HUES6 (cell line): ENCODE measurements around the gene GLIS2.
"Not testable (repeated sequence)": the region's sequence is repeated elsewhere in the genome, so short reads cannot be mapped to it uniquely, and the experiment has no call there.

ENCODE experiments used
- H3K27ac ChIP-seq: 2 replicates; pipeline ENCODE4 v1.7.0; 2013; ENCODE audit warnings: low read depth, mild to moderate bottlenecking, low read length, inconsistent platforms
- H3K27me3 ChIP-seq: 2 replicates; pipeline ENCODE4 v1.6.1; 2013; ENCODE audit warnings: low read length; ENCODE audit not compliant: control insufficient read depth, insufficient read depth
- H3K36me3 ChIP-seq: 2 replicates; pipeline ENCODE4 v1.6.1; 2013; ENCODE audit warnings: low read length; ENCODE audit not compliant: control insufficient read depth, insufficient read depth
- H3K4me1 ChIP-seq: 2 replicates; pipeline ENCODE4 v1.6.1; 2013; ENCODE audit warnings: low read length; ENCODE audit not compliant: control insufficient read depth, insufficient read depth
- H3K4me3 ChIP-seq: 2 replicates; pipeline ENCODE4 v1.5.1; 2013; ENCODE audit warnings: low read depth, low read length
- H3K9ac ChIP-seq: one replicate; pipeline ENCODE4 v1.6.1; 2013; ENCODE audit warnings: mild to moderate bottlenecking, low read length
- H3K9me3 ChIP-seq: 2 replicates; pipeline ENCODE4 v1.6.1; 2013; ENCODE audit warnings: low read depth, low read length; ENCODE audit not compliant: control insufficient read depth, insufficient read depth

Gene GLIS2

DNA sequence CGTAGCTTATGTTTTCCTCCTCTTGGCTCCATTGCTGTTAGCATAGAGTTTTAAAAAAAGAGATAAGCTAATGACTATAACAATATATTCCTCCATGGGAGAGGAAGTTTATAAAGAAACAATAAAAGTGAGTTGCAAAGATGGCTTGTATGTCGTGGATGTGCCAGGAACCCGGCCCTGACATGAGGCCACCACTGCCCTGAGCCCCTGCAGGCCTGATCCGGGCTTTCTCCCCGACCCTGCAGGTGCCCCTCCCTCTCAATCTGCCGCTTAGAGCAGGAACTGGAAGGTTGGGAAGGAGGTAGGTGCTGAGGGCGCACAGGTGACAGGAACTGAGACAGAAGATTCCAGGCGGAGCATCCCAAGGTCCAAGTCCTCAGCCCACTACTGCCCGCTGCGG, 23.6 kb downstream of the GLIS2 start:
- Histone ChIP-seq H3K36me3 (peaks cover 58% of the 10 kb centered on the region), H3K4me1 (no peaks in the 10 kb centered on the region), H3K9ac (no peak overlapping the region)

GRCh38 chr16:4339909-4340308, 24.0 kb downstream of the GLIS2 start:
- Histone ChIP-seq H3K4me1 (no peaks in the 10 kb centered on the region), H3K4me3 (no peak overlapping the region), H3K9ac (no peak overlapping the region), H3K27me3 (no peaks in the 10 kb centered on the region), H3K36me3 (peaks cover 55% of the 10 kb centered on the region), H3K9me3 (no peaks in the 10 kb centered on the region), H3K27ac (no peak overlapping the region)

More for the DNA sequence above, 23.6 kb downstream of the GLIS2 start:
- Histone ChIP-seq H3K9me3 (no peaks in the 10 kb centered on the region), H3K4me3 (no peak overlapping the region), H3K27me3 (no peaks in the 10 kb centered on the region), H3K27ac (no peak overlapping the region)

- H3K9ac ChIP-seq = no peak overlapping the region
- peaks cover 58% of the 10 kb centered on the region for H3K36me3 ChIP-seq
- no peaks in the 10 kb centered on the region for H3K27me3 ChIP-seq
- H3K27ac ChIP-seq = no peak overlapping the region
- no peaks in the 10 kb centered on the region for H3K4me1 ChIP-seq
- no peaks in the 10 kb centered on the region for H3K9me3 ChIP-seq
- H3K4me3 ChIP-seq = no peak overlapping the region
These were observed 24.6 kb downstream of the GLIS2 start for GRCh38 chr16:4340443-4340842.

- no peaks in the 10 kb centered on the region for H3K9me3 ChIP-seq
- H3K4me3 ChIP-seq = no peak overlapping the region
- H3K4me1 ChIP-seq = no peaks in the 10 kb centered on the region
- H3K36me3 ChIP-seq = peaks cover 60% of the 10 kb centered on the region
- H3K9ac ChIP-seq = no peak overlapping the region
- H3K27ac ChIP-seq = no peak overlapping the region
- no peaks in the 10 kb centered on the region for H3K27me3 ChIP-seq
These were observed 25.4 kb downstream of the GLIS2 start for GRCh38 chr16:4341250-4341649.

GRCh38 chr16:4342866-4343744, 27.2 kb downstream of the GLIS2 start:
- Histone ChIP-seq H3K9me3 (no peaks in the 10 kb centered on the region), H3K36me3 (peaks cover 59% of the 10 kb centered on the region), H3K27ac (no peak overlapping the region), H3K27me3 (no peaks in the 10 kb centered on the region), H3K4me1 (no peaks in the 10 kb centered on the region), H3K9ac (no peak overlapping the region), H3K4me3 (no peak overlapping the region)

GRCh38 chr16:4344300-4344982, 28.6 kb downstream of the GLIS2 start:
- H3K36me3 ChIP-seq = peaks cover 52% of the 10 kb centered on the region
- H3K4me3 ChIP-seq, H3K27me3 ChIP-seq, H3K9ac ChIP-seq, H3K27ac ChIP-seq, H3K4me1 ChIP-seq, H3K9me3 ChIP-seq: not testable (repeated sequence)

GRCh38 chr16:4344983-4345835, 29.3 kb downstream of the GLIS2 start:
- Histone ChIP-seq H3K4me1 (no peaks in the 10 kb centered on the region), H3K4me3 (no peak overlapping the region), H3K27me3 (no peaks in the 10 kb centered on the region), H3K36me3 (peaks cover 45% of the 10 kb centered on the region), H3K9me3 (no peaks in the 10 kb centered on the region), H3K9ac (no peak overlapping the region), H3K27ac (no peak overlapping the region)

GRCh38 chr16:4345836-4346781, 30.2 kb downstream of the GLIS2 start:
- H3K27ac ChIP-seq = no peak overlapping the region
- H3K27me3 ChIP-seq = no peaks in the 10 kb centered on the region
- no peak overlapping the region for H3K4me3 ChIP-seq
- H3K9me3 ChIP-seq = no peaks in the 10 kb centered on the region
- H3K36me3 ChIP-seq = peaks cover 38% of the 10 kb centered on the region
- no peaks in the 10 kb centered on the region for H3K4me1 ChIP-seq
- H3K9ac ChIP-seq = no peak overlapping the region

- H3K9me3 ChIP-seq = no peaks in the 10 kb centered on the region
- no peak overlapping the region for H3K27ac ChIP-seq
- H3K4me3 ChIP-seq = no peak overlapping the region
- H3K27me3 ChIP-seq = no peaks in the 10 kb centered on the region
- H3K4me1 ChIP-seq = peaks cover 4% of the 10 kb centered on the region; the same call in 1 of the 2 replicates
- no peak overlapping the region for H3K9ac ChIP-seq
- peaks cover 32% of the 10 kb centered on the region for H3K36me3 ChIP-seq
These were observed 31.1 kb downstream of the GLIS2 start for GRCh38 chr16:4347010-4347409.
